GM18517 (cell line): ENCODE measurements around the gene CUL2.
"Not testable (repeated sequence)": the region's sequence is repeated elsewhere in the genome, so short reads cannot be mapped to it uniquely, and the experiment has no call there.

Experiments
- ATAC-seq: cut with Tn5 transposase; IDR thresholded peaks from one replicate; pipeline ENCODE4 v1.9.1; 2021; ENCODE audit warnings: mild to moderate bottlenecking, moderate library complexity; ENCODE audit not compliant: unreplicated experiment

CUL2 gene

GRCh38 chr10:34985823-34986222 is 104.3 kb downstream of the CUL2 start:
- no peak for ATAC-seq

GRCh38 chr10:34985146-34985545 is 105.0 kb downstream of the CUL2 start:
- no peak for ATAC-seq

- no peak for ATAC-seq
These were observed 108.3 kb downstream of the CUL2 start for GRCh38 chr10:34981844-34982243.

GRCh38 chr10:34979938-34980337 is 110.2 kb downstream of the CUL2 start:
- no peak for ATAC-seq

- no peak for ATAC-seq
These were observed 112.1 kb downstream of the CUL2 start for GRCh38 chr10:34978080-34978479.

- ATAC-seq, result not testable (repeated sequence)
These were observed 113.7 kb downstream of the CUL2 start for GRCh38 chr10:34976380-34976910.

GRCh38 chr10:34974364-34975065 is 115.6 kb downstream of the CUL2 start:
- not testable (repeated sequence) for ATAC-seq

- ATAC-seq, result not testable (repeated sequence)
These were observed 116.4 kb downstream of the CUL2 start for GRCh38 chr10:34973757-34974156.

- ATAC-seq, result not testable (repeated sequence)
These were observed 117.0 kb downstream of the CUL2 start for GRCh38 chr10:34973121-34973520.

- not testable (repeated sequence) for ATAC-seq
These were observed 117.5 kb downstream of the CUL2 start for GRCh38 chr10:34972591-34972990.

- not testable (repeated sequence) for ATAC-seq
These were observed 118.4 kb downstream of the CUL2 start for GRCh38 chr10:34971606-34972334.

- ATAC-seq, result no peak
These were observed 121.0 kb downstream of the CUL2 start for GRCh38 chr10:34969171-34969570.

- no peak for ATAC-seq
These were observed 122.7 kb downstream of the CUL2 start for GRCh38 chr10:34967335-34967880.

- ATAC-seq, result no peak
These were observed 123.7 kb downstream of the CUL2 start for GRCh38 chr10:34966451-34966850.

- ATAC-seq, result no peak
These were observed 124.1 kb downstream of the CUL2 start for GRCh38 chr10:34966040-34966439.

GRCh38 chr10:34964166-34964800 is 125.9 kb downstream of the CUL2 start:
- ATAC-seq, result no peak

- no peak for ATAC-seq
These were observed 127.3 kb downstream of the CUL2 start for GRCh38 chr10:34962866-34963265.

- ATAC-seq, result no peak
These were observed 129.2 kb downstream of the CUL2 start for GRCh38 chr10:34960983-34961382.

GRCh38 chr10:34959786-34960185 is 130.4 kb downstream of the CUL2 start:
- no peak for ATAC-seq

GRCh38 chr10:34959321-34959720 is 130.8 kb downstream of the CUL2 start:
- no peak for ATAC-seq
